ENCODE results near the gene RICTOR.

Gene RICTOR

GRCh38 chr5:39074017-39074814, at the start of gene RICTOR:
TSS of gene RICTOR (minus strand) at chr5:39074399. CDS start at chr5:39074377, 22 bp downstream.
- DNase-seq = peak; percentile 93

- DNase-seq = no peak
These were observed 47.7 kb upstream of the RICTOR start for GRCh38 chr5:39121922-39122321.

- DNase-seq = no peak
These were observed 47.1 kb upstream of the RICTOR start for GRCh38 chr5:39121315-39121714.

GRCh38 chr5:39120052-39120420, 45.8 kb upstream of the RICTOR start:
- DNase-seq = no peak

- DNase-seq = no peak
These were observed 45.3 kb upstream of the RICTOR start for GRCh38 chr5:39119404-39120051.

GRCh38 chr5:39118638-39119037, 44.4 kb upstream of the RICTOR start:
- DNase-seq = no peak

- DNase-seq = no peak
These were observed 43.2 kb upstream of the RICTOR start for GRCh38 chr5:39117401-39117800.

GRCh38 chr5:39116344-39117170, 42.4 kb upstream of the RICTOR start:
- no peak for DNase-seq

GRCh38 chr5:39115644-39116343, 41.6 kb upstream of the RICTOR start:
- DNase-seq = no peak

- DNase-seq = no peak
These were observed 40.0 kb upstream of the RICTOR start for GRCh38 chr5:39114155-39114554.

GRCh38 chr5:39113354-39113953, 39.3 kb upstream of the RICTOR start:
- DNase-seq = no peak

GRCh38 chr5:39109606-39110005, 35.4 kb upstream of the RICTOR start:
- DNase-seq = no peak

- DNase-seq = no peak
These were observed 34.8 kb upstream of the RICTOR start for GRCh38 chr5:39108987-39109386.

- DNase-seq = no peak
These were observed 33.2 kb upstream of the RICTOR start for GRCh38 chr5:39107350-39107749.

GRCh38 chr5:39106322-39106721, 32.1 kb upstream of the RICTOR start:
- no peak for DNase-seq

GRCh38 chr5:39104221-39104620, 30.0 kb upstream of the RICTOR start:
- no peak for DNase-seq

- DNase-seq = no peak
These were observed 28.5 kb upstream of the RICTOR start for GRCh38 chr5:39102684-39103155.

GRCh38 chr5:39100851-39101396, 26.7 kb upstream of the RICTOR start:
- no peak for DNase-seq

- DNase-seq = no peak
These were observed 26.2 kb upstream of the RICTOR start for GRCh38 chr5:39100301-39100850.

- DNase-seq = no peak
These were observed 25.6 kb upstream of the RICTOR start for GRCh38 chr5:39099831-39100230.

GRCh38 chr5:39093352-39093751, 19.2 kb upstream of the RICTOR start:
- no peak for DNase-seq
